ENCODE measurements around the gene KANK2. TPM values are rescaled to one million over a fixed set of nuclear protein-coding genes. Genes with fewer than 3 reads are reported as not detected.
A peak's percentile ranks its signal among the peaks of the same experiment; 100 is the strongest.

The KANK2 gene
- total and polyA plus RNA-seq, 2 of the 13 experiments (the other 11 are each of a cell fraction or from before 2014, with no cell fraction given), result 5.7 to 12.9 TPM

DNA sequence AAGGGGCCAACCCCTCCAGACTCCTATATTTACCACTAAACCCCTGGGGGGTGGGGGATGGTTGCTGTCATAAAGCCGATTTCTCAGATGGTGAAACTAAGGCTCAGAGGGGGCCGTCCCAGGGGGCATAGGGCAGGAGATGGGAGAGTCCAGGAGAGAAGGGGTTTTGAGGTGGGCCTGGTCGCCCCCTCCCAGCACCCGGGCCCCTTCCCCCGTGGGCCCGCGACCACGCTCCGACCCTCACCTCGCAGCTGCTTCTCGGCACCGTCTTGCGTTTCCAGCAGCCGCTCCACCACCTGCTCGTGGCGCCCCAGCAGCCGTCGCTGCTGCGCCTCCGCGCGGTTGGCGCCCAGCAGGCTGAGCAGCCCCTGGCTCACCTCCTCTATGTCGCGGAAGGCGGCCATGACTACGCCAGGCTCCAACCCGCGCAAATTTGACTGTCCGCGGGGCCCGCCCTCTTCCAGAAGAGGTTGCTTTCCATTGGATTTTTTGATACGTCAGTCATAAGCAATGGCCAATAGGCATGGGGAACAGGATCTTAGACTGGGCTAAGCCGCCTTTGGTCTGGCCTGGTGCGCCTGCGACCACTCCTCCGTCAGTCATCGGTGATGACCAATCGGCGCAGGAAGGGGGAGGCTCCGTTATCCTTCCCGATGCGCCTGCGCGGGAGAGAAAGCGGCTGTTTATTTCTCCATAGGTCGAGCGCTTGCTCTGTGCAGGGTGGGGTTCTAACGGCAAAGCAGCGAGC lies 41.8 kb downstream of the KANK2 start, which contains the start of gene SPC24 (continued):
- TF ChIP-seq, protein P1, sequence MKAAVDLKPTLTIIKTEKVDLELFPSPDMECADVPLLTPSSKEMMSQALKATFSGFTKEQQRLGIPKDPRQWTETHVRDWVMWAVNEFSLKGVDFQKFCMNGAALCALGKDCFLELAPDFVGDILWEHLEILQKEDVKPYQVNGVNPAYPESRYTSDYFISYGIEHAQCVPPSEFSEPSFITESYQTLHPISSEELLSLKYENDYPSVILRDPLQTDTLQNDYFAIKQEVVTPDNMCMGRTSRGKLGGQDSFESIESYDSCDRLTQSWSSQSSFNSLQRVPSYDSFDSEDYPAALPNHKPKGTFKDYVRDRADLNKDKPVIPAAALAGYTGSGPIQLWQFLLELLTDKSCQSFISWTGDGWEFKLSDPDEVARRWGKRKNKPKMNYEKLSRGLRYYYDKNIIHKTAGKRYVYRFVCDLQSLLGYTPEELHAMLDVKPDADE (CRISPR knock-in tag; IDR thresholded peaks at IDR 0.05), result no peak
- TF ChIP-seq RFX1 (IDR thresholded peaks at IDR 0.05) (no peak), SPEN (CRISPR knock-in tag; IDR thresholded peaks at IDR 0.05; ENCODE audit: low read depth) (0 out of 2 replicates have a peak, but pooled peaks have one; percentile 57), REPIN1 (CRISPR knock-in tag; IDR thresholded peaks at IDR 0.05; ENCODE audit: borderline replicate concordance, low read depth) (peak; percentile 70), HMG20A (CRISPR knock-in tag; IDR thresholded peaks at IDR 0.05; ENCODE audit: borderline replicate concordance) (no peak), CCAR2 (optimal IDR thresholded peaks at IDR 0.05; ENCODE audit: low read depth, low read length) (no peak), ZNF616 (CRISPR knock-in tag; IDR thresholded peaks at IDR 0.05; ENCODE audit: low read depth) (no peak), ZBTB20 (CRISPR knock-in tag; IDR thresholded peaks at IDR 0.05; ENCODE audit: borderline replicate concordance, low read depth) (no peak), ZNF343 (CRISPR knock-in tag; IDR thresholded peaks at IDR 0.05) (0 out of 2 replicates have a peak, but pooled peaks have one; percentile 46), ZFP36L1 (CRISPR knock-in tag; IDR thresholded peaks at IDR 0.05) (peak; percentile 64; the same call in 1 of the 2 replicates), HNRNPLL (IDR thresholded peaks at IDR 0.05; ENCODE audit: low read depth, low read length, poor library complexity, severe bottlenecking) (no peak), SIN3B (IDR thresholded peaks at IDR 0.05; ENCODE audit: low read length) (peak; percentile 95)
- TF ChIP-seq, protein P2, sequence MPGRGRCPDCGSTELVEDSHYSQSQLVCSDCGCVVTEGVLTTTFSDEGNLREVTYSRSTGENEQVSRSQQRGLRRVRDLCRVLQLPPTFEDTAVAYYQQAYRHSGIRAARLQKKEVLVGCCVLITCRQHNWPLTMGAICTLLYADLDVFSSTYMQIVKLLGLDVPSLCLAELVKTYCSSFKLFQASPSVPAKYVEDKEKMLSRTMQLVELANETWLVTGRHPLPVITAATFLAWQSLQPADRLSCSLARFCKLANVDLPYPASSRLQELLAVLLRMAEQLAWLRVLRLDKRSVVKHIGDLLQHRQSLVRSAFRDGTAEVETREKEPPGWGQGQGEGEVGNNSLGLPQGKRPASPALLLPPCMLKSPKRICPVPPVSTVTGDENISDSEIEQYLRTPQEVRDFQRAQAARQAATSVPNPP (CRISPR knock-in tag; IDR thresholded peaks at IDR 0.05), result no peak
- TF ChIP-seq, protein P3, sequence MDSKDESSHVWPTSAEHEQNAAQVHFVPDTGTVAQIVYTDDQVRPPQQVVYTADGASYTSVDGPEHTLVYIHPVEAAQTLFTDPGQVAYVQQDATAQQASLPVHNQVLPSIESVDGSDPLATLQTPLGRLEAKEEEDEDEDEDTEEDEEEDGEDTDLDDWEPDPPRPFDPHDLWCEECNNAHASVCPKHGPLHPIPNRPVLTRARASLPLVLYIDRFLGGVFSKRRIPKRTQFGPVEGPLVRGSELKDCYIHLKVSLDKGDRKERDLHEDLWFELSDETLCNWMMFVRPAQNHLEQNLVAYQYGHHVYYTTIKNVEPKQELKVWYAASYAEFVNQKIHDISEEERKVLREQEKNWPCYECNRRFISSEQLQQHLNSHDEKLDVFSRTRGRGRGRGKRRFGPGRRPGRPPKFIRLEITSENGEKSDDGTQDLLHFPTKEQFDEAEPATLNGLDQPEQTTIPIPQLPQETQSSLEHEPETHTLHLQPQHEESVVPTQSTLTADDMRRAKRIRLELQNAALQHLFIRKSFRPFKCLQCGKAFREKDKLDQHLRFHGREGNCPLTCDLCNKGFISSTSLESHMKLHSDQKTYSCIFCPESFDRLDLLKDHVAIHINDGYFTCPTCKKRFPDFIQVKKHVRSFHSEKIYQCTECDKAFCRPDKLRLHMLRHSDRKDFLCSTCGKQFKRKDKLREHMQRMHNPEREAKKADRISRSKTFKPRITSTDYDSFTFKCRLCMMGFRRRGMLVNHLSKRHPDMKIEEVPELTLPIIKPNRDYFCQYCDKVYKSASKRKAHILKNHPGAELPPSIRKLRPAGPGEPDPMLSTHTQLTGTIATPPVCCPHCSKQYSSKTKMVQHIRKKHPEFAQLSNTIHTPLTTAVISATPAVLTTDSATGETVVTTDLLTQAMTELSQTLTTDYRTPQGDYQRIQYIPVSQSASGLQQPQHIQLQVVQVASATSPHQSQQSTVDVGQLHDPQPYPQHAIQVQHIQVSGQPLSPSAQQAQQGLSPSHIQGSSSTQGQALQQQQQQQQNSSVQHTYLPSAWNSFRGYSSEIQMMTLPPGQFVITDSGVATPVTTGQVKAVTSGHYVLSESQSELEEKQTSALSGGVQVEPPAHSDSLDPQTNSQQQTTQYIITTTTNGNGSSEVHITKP (CRISPR knock-in tag; IDR thresholded peaks at IDR 0.05; ENCODE audit: low read depth), result no peak
- TF ChIP-seq, protein P4, sequence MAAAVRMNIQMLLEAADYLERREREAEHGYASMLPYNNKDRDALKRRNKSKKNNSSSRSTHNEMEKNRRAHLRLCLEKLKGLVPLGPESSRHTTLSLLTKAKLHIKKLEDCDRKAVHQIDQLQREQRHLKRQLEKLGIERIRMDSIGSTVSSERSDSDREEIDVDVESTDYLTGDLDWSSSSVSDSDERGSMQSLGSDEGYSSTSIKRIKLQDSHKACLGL (CRISPR knock-in tag; IDR thresholded peaks at IDR 0.05), result peak; percentile 76
- TF ChIP-seq, protein P5, sequence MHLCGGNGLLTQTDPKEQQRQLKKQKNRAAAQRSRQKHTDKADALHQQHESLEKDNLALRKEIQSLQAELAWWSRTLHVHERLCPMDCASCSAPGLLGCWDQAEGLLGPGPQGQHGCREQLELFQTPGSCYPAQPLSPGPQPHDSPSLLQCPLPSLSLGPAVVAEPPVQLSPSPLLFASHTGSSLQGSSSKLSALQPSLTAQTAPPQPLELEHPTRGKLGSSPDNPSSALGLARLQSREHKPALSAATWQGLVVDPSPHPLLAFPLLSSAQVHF (CRISPR knock-in tag; IDR thresholded peaks at IDR 0.05), result 0 out of 2 replicates have a peak, but pooled peaks have one; percentile 52
- TF ChIP-seq, protein P6, sequence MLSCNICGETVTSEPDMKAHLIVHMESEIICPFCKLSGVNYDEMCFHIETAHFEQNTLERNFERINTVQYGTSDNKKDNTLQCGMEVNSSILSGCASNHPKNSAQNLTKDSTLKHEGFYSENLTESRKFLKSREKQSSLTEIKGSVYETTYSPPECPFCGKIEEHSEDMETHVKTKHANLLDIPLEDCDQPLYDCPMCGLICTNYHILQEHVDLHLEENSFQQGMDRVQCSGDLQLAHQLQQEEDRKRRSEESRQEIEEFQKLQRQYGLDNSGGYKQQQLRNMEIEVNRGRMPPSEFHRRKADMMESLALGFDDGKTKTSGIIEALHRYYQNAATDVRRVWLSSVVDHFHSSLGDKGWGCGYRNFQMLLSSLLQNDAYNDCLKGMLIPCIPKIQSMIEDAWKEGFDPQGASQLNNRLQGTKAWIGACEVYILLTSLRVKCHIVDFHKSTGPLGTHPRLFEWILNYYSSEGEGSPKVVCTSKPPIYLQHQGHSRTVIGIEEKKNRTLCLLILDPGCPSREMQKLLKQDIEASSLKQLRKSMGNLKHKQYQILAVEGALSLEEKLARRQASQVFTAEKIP (CRISPR knock-in tag; IDR thresholded peaks at IDR 0.05; ENCODE audit: borderline replicate concordance), result no peak
- TF ChIP-seq, protein P7, sequence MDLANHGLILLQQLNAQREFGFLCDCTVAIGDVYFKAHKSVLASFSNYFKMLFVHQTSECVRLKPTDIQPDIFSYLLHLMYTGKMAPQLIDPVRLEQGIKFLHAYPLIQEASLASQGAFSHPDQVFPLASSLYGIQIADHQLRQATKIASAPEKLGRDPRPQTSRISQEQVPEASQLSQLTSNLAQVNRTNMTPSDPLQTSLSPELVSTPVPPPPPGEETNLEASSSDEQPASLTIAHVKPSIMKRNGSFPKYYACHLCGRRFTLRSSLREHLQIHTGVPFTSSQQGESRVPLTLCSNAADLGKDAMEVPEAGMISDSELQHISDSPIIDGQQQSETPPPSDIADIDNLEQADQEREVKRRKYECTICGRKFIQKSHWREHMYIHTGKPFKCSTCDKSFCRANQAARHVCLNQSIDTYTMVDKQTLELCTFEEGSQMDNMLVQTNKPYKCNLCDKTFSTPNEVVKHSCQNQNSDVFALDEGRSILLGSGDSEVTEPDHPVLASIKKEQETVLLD (CRISPR knock-in tag; IDR thresholded peaks at IDR 0.05; ENCODE audit: low read depth), result no peak

All from HepG2 (cell line).